Hippocampal formation (tissue), 2 donors: ENCODE results near the gene NPRL2.

ENCODE experiments used
- DNase-seq, 2 donors: peaks; one replicate each; lab custom pipeline; 2025; lab: John Stamatoyannopoulos, UW

The NPRL2 gene

DNA sequence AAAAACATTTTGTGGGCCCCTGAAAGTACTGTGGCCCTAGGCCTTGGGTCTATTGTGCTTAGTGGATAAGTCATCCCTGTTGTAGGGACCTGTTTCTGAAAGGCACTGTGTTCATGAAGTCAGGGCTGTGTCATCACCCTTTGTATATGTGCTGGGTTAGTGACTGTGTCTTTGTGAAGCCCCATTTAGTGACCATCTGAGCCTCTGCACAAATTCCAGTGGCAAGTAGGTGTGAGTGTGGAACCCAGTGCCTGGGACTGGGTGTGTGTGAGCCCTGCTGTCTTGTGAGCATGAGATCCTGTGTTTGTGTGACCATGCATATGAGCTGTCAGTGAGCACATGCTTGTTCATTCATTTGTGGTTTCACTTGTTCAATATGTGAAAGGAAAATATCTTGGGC lies 46.0 kb downstream of the NPRL2 start:
- no peak for DNase-seq

DNA sequence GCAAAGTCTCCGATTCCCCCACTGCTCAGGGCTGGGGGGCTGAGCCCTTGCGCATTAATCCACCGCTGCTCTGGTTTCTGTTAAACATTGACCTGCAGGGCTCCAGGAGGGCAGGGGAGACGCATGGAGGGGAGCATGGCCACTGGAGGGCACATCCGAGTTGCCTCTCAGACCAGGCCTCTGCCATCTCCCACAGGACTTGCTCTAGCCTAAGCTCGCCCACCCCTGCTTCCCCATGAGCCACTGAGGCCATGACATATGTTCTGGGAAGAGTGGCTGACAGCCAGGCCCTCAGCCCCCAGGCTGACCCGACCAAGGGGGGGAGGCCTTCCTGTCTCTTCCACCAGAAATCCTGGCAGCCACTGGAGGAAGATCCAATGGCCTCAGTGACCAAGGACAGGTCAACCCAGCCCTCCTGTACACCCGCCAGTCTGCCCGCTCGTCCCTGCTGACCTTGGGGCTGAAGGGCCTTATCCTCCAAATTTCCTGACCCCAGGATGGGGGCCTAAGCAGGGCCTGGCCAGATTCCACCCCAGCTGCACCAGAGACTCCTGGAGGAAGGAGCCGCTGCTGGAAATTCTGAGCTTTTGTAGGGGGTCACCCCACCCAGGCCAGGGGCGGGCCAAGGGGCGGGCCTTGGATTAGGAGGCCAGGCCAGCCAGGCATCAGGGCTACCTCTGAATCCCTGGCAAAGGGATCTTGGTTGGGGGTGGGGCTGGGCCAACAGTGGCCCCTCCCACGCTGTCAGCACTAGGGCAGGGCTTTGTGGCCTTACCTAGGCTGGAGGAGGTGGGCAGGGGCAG lies 47.4 kb downstream of the NPRL2 start, which contains the start of gene HYAL1:
HYAL1 (minus strand) TSS at position 562 of the 803 bp plus-strand sequence. CDS start 618 bp downstream, outside the sequence.
- DNase-seq = no peak

DNA sequence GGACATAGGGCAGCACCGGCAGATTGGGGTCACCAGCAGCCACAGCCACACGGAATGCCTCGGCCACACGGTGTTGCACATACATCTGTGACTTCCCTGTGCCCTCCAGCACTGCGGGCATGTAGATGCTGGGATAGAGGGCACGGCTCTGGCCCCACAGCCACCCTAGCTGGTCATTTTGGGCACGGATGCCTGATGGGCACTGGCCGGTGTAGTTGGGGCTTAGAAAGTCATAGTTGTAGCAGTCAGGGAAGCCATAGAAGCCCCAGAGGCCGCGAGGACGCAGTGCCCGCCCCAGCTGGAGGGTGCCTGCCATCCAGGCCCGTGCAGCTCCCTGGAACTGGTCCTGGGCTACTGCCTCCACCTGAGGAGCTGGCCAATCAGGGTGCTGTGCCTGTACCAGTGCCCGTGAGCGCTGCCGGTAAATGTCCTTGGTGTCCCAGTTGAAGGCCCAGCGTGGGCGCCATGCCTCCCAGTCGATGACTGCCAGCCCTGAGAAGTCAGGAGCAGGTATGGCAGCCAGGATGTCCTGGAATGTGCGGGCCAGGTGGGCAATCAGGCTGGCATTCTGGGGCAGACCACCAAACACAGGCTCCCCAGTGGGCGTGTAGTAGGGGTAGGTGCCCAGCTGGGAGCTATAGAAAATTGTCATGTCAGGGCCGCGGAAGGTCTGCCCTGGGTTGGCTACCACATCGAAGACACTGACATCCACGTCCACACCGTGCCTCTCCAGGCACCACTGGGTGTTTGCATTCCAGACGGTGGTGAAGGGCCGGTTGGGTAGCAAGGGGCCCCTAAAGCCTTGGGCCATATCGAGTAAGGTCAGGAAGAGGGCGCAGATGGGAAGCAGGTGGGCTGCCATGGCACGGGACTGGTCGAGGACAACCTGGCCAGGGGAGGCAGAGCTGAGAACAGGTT lies 48.2 kb downstream of the NPRL2 start:
- DNase-seq = no peak

DNA sequence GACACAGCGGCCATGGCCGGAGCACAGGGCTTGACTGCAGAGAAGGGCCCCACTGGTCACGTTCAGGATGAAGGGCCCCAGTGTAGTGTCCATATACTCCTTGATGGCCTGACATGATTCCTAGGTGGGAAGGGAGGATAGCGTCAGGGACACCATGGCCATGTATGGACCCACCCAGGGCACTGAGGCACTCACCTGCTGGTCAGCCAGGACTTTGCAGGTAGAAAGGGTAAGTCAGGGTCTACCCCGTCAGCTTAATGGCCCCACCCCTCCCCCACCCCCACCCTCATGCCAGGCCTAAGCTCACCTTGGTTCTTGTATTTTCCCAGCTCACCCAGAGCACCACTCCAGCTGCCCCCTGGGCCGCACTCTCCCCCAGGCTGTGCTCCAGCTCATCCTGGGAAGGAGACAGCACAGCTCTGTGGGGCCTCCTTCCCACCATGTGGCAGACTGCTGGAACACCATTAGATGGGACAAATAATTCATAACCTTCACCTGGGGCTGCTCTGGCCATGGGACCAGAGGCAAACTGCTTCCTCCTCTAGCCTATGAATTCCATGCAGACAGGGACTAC lies 49.8 kb downstream of the NPRL2 start:
- no peak for DNase-seq

DNA sequence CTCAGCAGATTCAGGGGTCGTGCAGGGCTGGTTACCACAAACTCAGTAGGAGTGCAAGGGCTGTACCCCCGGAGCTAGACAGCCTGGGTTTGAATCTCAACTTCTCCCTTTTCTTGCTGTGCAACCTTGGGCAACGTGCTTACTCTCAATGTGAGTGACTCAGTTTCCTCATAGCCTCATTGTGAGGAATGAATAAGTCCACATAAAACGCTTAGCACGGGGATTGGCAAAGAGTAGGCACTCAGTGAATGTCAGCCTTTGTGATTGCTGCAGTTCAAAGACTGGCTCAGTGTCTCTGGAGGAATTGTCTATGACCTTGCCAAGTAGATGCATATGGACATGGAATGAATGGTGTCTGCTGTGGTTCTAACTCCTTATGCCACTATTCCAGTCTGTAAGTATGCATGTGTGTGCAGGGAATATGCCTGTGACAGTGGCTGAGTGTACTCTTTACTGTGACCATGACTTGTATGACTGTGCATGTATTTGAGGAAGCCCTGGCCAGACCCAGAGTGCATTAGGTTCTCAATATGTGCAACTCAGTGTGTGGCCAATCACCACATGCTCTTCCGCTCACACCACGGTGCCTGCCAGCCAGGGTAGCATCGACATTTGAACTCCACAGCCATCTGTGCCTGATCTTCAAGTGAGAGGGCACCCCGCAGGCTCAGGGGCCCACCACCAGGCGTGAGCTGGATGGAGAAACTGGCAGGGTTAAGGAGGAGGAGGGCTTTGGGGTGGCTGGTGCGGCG lies 50.5 kb downstream of the NPRL2 start:
- DNase-seq = peak; percentile 46 to 85

DNA sequence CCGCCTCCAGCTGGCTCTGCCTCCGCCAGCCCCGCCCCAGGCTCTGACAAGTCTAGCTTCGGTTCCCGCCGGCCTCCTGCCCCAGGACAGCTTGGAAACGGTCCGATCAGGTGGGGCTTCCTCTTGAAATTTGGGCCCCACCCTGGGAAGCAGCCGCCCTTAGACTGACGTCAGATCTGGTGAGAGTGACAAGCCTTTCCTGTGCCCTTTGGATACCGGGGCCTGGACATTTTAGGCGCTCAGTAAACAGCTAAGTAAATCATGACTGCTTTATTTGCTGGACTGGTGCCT lies 51.0 kb downstream of the NPRL2 start:
- no peak for DNase-seq

DNA sequence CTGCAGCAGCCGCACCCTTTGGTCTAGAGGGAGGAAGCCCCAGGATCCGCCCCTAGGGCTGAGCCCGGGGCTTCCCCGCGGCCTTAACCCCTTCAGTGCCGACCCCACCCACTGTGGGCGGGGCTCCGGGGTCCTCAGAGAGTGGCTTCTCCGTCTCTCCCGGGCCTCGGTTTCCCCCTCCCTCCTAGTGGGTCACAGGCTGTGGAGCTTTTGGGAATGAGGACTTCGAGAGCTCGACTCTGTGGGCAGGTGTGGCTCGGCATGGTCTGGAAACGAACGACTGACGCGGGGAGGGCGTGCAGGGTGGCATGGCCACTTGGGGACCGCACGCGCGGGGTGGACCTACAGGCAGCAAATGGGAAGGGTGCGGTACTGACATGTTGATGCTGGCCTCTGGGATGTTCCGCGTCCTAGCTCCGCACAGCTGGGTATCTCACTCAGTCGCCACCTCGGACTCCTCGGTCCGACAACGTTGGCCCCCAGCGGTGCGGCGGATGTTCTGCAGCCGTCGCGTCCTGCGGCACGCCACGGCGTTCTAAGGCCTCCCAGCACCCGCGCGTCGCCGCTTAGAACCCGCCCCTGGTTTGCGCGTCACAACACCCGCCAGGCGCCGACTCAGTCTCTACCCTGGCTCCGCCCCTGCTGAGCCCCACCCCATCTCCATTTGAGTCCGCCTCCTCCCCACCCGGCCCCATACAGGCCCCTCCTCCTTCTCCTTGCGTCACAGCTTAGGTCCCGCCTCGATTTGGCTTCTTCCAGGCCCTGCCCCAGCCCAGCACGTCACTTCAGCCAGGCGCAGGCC lies 51.5 kb downstream of the NPRL2 start, which contains the start of the genes HYAL3 and NAA80:
HYAL3 (minus strand) TSS at position 570 of the 802 bp plus-strand sequence. CDS start 3,803 bp downstream, outside the sequence.
NAA80 (minus strand) TSS at position 570 of the 802 bp plus-strand sequence. CDS start 1,942 bp downstream, outside the sequence.
- DNase-seq = peak; percentile 99 to 100

DNA sequence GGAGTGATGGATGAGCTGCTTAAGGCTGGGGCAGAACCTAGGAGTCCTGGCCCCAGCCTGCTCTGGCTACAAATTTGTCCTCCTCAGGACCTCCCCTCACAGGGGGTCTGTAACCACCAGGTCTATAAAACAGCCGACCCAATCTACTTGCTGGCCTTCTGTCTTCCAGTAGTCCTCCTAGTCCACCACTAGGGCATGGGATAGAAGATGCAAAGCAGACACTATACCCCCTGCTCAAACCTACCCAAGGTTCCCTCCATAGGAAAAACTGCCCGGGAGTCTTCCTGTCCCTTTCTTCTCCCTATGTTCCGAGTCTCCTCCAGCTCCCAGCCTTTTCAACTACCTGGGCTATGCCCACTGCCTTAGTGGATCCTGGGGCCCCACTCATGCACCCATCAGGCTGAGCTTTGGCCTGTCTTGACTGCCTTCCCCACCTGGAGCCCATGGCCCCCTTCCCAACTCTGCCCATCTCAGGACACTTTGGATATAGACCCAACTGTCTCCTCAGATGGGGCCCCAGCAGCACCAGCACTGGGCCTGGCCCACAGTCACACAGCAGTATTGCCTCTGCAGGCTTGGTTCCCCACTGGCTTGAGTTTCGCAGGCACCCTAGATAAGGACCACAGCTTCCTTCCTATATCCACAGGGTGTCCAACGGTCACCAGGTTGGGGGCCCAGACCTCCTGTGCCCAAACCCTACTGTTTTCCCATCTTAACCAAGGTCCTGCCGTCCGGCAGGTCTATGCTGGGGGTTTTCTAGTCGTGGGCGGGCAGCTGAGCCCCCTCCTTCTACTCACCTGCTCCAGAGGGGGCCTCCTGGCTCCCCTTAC lies 52.5 kb downstream of the NPRL2 start:
- DNase-seq = no peak

DNA sequence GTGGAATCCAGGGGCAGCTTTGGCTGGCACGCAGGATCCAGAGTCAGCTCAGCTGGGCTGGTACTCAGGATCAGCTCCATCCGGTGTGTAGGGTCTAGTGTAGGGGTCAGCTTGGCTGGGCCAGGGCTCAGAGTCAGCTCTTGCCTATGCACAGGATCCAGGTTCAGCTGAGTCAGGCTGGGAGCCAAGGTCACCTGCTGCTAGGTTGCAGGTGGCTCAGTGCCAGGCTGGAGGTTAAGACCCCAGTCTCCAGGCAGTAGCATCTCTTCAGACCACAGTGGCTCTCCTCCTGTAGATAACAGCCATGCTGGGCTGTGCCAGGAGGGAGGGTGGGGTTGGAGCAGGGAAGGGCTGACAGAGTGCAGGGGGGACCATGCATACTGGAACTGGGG lies 53.2 kb downstream of the NPRL2 start:
- no peak for DNase-seq
